Activated naive CD8-positive, alpha-beta T cell treated with anti-CD3 and anti-CD28 coated beads, Interleukin-2, amount 50 U/mL, for 24 hours (primary cell): ENCODE data around the gene CXXC5.

Experiments used
- ATAC-seq: fragments of 150-1000 bp; cut with Tn5 transposase; one replicate; pipeline ENCODE4 v1.10.0; 2021
- DNase-seq: peaks from one replicate; pipeline ENCODE4 v3.0.0; 2021
- H3K27ac Mint-ChIP-seq: one replicate; pipeline ENCODE4 v1.8.0; 2021; ENCODE audit warnings: mild to moderate bottlenecking, mixed read lengths
- H3K27me3 Mint-ChIP-seq: one replicate; pipeline ENCODE4 v1.8.0; 2021; ENCODE audit warnings: mixed read lengths
- H3K36me3 Mint-ChIP-seq: one replicate; pipeline ENCODE4 v1.8.0; 2021; ENCODE audit warnings: low read depth, mixed read lengths
- H3K4me1 Mint-ChIP-seq: one replicate; pipeline ENCODE4 v1.8.0; 2021; ENCODE audit warnings: mixed read lengths
- H3K4me3 Mint-ChIP-seq: one replicate; pipeline ENCODE4 v1.8.0; 2021; ENCODE audit warnings: mild to moderate bottlenecking, moderate library complexity, mixed read lengths
- H3K9me3 Mint-ChIP-seq: one replicate; pipeline ENCODE4 v1.8.0; 2021; ENCODE audit warnings: mixed read lengths

Gene CXXC5

DNA sequence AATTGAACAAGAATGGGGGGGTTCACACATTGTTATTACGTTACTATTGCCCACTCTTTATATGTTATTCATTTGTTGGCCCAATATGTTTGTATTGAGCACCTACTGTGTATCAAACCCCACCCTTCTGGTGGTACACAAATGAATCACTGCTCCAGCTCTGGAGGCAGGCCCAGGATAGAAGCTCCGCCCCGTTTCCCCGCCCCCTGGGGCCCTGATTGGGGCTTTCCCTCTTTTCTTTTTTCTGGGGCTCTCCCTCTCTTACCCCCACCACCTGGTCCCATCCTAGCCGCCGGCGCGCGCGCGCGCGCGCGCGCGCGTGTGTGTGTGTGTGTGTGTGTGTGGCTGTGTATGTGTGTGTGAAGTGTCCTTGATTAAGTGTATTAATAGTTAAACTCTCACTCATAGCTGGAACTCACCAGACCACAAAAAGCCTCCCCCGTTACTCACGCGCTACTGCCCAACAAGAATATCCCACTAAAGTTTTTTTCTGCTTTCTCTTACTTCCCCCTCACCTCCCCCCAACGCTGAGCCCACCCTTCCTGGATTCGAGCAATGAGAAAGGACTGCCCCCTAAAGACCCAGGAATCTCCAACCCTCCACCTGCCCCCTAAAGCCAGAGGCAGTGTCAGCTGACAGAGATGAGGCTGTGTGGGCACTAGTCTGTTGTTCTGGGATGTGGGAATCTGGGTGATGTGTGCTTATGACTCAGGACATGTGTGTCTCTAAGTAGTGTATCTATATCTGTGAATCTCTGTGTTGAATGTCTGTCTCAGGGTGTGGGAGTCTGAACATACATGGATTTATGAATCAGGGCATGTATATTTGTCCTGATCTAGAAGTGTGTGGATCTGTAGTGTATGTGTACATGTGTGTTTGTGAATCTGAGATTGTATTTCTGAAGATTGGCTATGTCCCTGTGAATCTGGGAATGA lies 4.0 kb downstream of the CXXC5 start:
- DNase-seq: peak; percentile 83
- Mint-ChIP-seq H3K36me3 (no peaks in the 10 kb centered on the region), H3K27ac (peak overlapping the region; percentile 58), H3K27me3 (peaks cover 39% of the 10 kb centered on the region), H3K9me3 (no peaks in the 10 kb centered on the region), H3K4me3 (peak overlapping the region; percentile 55), H3K4me1 (peaks cover 61% of the 10 kb centered on the region)
- ATAC-seq: peak; percentile 46

GRCh38 chr5:139652788-139653241 lies 4.7 kb downstream of the CXXC5 start:
- H3K4me3 Mint-ChIP-seq: peak overlapping the region; percentile 12
- H3K36me3 Mint-ChIP-seq: no peaks in the 10 kb centered on the region
- DNase-seq (no peak), ATAC-seq (no peak)
- peak overlapping the region; percentile 58 for H3K27ac Mint-ChIP-seq
- H3K27me3 Mint-ChIP-seq: peaks cover 32% of the 10 kb centered on the region
- no peaks in the 10 kb centered on the region for H3K9me3 Mint-ChIP-seq
- peaks cover 60% of the 10 kb centered on the region for H3K4me1 Mint-ChIP-seq

DNA sequence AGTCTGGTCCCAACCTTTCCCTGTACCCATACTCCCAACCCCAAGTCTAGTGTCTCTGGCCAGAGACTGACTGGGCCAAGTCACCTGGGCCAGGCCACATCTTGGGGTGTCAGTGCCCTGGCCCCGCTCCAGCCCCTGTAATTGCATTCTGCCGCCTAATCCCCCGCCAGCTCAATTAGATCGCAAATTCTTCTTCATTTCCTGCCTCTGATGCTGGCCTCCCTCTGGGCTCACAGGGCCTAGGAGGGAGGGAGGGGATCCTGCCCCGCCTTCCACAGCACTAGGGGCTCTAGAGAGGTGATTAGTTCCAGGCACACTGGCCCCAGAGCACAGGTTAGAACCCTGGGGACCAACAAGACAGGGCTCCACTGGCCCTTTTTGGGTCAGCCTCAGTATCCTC lies 5.5 kb downstream of the CXXC5 start:
- Mint-ChIP-seq H3K9me3 (no peaks in the 10 kb centered on the region), H3K4me1 (peaks cover 65% of the 10 kb centered on the region), H3K27ac (no peak overlapping the region), H3K36me3 (no peaks in the 10 kb centered on the region), H3K4me3 (no peak overlapping the region), H3K27me3 (peaks cover 35% of the 10 kb centered on the region)
- ATAC-seq (no peak), DNase-seq (no peak)

- ATAC-seq (no peak), DNase-seq (no peak)
- H3K4me1 Mint-ChIP-seq: peaks cover 67% of the 10 kb centered on the region
- H3K27me3 Mint-ChIP-seq: peaks cover 32% of the 10 kb centered on the region
- no peak overlapping the region for H3K4me3 Mint-ChIP-seq
- H3K9me3 Mint-ChIP-seq: no peaks in the 10 kb centered on the region
- no peaks in the 10 kb centered on the region for H3K36me3 Mint-ChIP-seq
- no peak overlapping the region for H3K27ac Mint-ChIP-seq
Measured at GRCh38 chr5:139654464-139654863, 6.3 kb downstream of the CXXC5 start.

DNA sequence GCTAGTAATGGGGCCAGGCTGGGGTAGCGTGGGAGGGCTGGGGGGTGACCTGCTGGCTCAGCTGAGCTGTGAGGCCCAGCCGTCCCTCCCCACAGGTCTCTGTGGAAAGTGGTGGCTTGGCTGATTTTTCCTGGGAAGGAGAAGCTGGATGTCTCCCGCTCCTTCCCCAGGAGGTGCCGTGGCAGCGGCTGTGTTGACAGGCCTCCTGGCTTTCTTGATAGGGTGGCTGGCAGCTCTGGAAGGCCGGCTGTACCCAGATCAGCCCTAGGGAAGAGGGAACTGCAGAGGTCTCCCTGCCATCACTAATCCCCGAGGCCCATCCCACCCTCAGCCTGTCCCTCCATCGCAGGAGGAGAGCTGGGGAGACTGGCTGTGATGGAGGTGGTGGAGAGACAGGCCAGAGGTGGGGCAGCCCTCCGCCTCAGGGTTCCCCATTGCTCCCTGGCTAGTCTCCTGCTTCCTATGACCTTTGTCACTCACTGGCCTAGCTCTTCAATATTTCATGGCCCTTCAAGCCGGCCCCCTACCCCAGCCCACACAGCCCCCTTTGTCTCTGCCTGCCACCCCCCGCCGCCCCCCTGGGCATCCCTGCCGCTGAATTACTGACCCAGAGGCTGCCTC lies 6.8 kb downstream of the CXXC5 start:
- no peak for ATAC-seq
- Mint-ChIP-seq H3K4me1 (peaks cover 63% of the 10 kb centered on the region), H3K36me3 (no peaks in the 10 kb centered on the region), H3K27ac (no peak overlapping the region), H3K9me3 (no peaks in the 10 kb centered on the region), H3K27me3 (peaks cover 27% of the 10 kb centered on the region), H3K4me3 (no peak overlapping the region)
- DNase-seq: no peak

GRCh38 chr5:139655727-139656271 lies 7.7 kb downstream of the CXXC5 start:
- Mint-ChIP-seq H3K36me3 (no peaks in the 10 kb centered on the region), H3K4me3 (no peak overlapping the region), H3K9me3 (no peaks in the 10 kb centered on the region), H3K27me3 (peaks cover 22% of the 10 kb centered on the region), H3K4me1 (peaks cover 60% of the 10 kb centered on the region), H3K27ac (no peak overlapping the region)
- DNase-seq (no peak), ATAC-seq (no peak)

- Mint-ChIP-seq H3K4me3 (no peak overlapping the region), H3K9me3 (no peaks in the 10 kb centered on the region), H3K36me3 (no peaks in the 10 kb centered on the region), H3K4me1 (peaks cover 55% of the 10 kb centered on the region), H3K27me3 (peaks cover 12% of the 10 kb centered on the region), H3K27ac (peak overlapping the region; percentile 48)
- DNase-seq: no peak
- ATAC-seq: no peak
Measured at GRCh38 chr5:139657363-139658321, 9.5 kb downstream of the CXXC5 start.

DNA sequence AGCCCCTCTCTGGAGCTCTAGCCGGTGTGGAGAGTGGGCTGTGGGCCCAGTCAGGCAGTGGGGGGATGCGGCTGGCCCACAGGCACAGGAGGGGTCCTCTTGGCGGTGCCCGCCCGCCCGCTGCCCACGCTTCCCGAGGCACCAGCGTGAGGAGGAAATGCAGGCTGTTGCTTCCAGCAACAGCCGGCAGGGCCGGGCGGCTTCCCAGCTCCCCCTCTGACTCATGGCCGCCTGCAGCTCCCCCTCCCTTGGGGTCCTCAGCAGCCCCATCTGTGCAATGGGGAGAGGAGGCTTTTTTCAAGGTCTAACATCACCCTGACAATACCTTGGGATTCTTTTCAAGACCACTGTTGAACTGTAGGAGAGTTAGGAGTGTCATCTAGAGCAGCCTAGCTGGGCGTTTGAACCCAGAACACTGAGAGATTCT lies 10.4 kb downstream of the CXXC5 start:
- Mint-ChIP-seq H3K4me1 (peaks cover 54% of the 10 kb centered on the region), H3K27ac (peak overlapping the region; percentile 46)

GRCh38 chr5:139658928-139659667 lies 10.9 kb downstream of the CXXC5 start:
- H3K27me3 Mint-ChIP-seq: peaks cover 4% of the 10 kb centered on the region
- H3K27ac Mint-ChIP-seq: peak overlapping the region; percentile 71
- H3K4me3 Mint-ChIP-seq: peak overlapping the region; percentile 65

More for the DNA sequence above, 10.4 kb downstream of the CXXC5 start:
- ATAC-seq: no peak
- Mint-ChIP-seq H3K9me3 (no peaks in the 10 kb centered on the region), H3K4me3 (no peak overlapping the region), H3K27me3 (peaks cover 6% of the 10 kb centered on the region), H3K36me3 (no peaks in the 10 kb centered on the region)
- DNase-seq: no peak

DNA sequence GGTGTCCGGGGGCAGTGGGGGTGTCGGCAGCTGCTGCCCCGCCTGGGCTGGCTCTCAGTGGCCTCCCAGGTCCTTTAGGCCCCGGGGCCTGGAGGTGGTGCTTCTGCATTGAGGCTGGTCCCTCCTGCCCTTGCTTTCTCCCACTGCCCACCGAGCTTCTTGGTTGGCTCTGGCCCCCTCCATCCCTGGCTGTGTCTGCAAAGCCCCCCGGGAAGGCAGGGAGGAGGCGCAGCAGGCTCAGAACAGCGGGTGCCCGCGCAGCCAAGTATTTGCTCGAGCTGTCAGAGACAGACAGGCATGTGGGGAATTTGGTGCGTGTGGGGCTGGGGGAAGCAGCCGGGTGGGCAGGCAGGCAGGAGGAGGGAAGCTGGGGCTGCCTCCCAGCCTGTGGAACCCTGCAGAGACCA lies 11.5 kb downstream of the CXXC5 start:
- no peaks in the 10 kb centered on the region for H3K9me3 Mint-ChIP-seq
- H3K27ac Mint-ChIP-seq: no peak overlapping the region
- peaks cover 4% of the 10 kb centered on the region for H3K27me3 Mint-ChIP-seq
- ATAC-seq (no peak), DNase-seq (no peak)
- H3K4me1 Mint-ChIP-seq: peaks cover 52% of the 10 kb centered on the region
- no peaks in the 10 kb centered on the region for H3K36me3 Mint-ChIP-seq
- H3K4me3 Mint-ChIP-seq: peak overlapping the region; percentile 36

More at GRCh38 chr5:139658928-139659667, 10.9 kb downstream of the CXXC5 start:
- ATAC-seq: no peak
- DNase-seq: no peak
- Mint-ChIP-seq H3K4me1 (peaks cover 51% of the 10 kb centered on the region), H3K9me3 (no peaks in the 10 kb centered on the region), H3K36me3 (no peaks in the 10 kb centered on the region)

GRCh38 chr5:139660105-139660922 lies 12.2 kb downstream of the CXXC5 start:
- DNase-seq: no peak
- peaks cover 4% of the 10 kb centered on the region for H3K27me3 Mint-ChIP-seq
- H3K4me3 Mint-ChIP-seq: peak overlapping the region; percentile 36
- no peak overlapping the region for H3K27ac Mint-ChIP-seq
- H3K36me3 Mint-ChIP-seq: no peaks in the 10 kb centered on the region
- no peak for ATAC-seq
- no peaks in the 10 kb centered on the region for H3K9me3 Mint-ChIP-seq
- H3K4me1 Mint-ChIP-seq: peaks cover 53% of the 10 kb centered on the region

DNA sequence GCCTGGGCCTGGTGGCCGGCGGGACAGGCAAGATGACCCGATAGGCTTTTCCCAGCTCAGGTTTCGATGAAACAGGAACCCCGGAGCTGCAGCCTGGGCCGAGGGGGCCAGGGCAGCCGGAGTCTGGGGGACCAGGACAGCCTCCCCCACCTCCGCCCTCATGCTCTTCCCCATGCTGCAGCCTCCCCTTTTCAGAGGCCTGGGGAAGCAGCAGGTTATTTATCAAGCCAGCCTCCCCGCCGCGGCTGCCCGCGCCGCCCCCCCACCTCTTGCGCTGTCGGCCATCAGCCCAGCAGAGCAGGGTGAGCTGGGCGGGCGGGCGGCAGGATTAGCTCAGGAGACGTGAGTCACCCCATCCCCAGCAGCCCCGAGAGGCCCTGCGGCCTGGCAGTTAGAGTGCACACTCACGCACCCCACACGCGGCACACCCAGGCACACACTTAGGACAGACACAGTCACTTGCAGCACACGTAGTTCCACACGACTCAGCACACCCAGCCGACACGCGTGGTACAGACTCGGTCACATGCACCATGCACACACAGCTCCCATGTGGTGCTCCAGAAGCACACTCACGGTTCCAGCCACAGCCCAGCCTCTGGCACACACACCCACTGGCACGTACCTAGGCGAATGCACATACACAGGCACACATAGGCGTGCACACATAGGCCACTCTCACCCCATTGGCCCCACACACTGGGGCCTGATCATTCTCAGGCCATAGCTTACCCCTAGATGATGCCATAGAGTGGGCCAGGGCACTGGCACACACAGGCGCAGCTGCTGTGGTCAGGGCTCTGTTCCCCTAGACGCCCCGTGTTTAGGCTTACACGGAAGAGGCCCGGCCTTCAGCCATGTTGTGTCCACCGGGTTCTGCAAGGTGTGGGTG lies 13.0 kb downstream of the CXXC5 start:
- peak overlapping the region; percentile 56 for H3K27ac Mint-ChIP-seq
- no peak overlapping the region for H3K4me3 Mint-ChIP-seq
- ATAC-seq: peak; percentile 39
- H3K36me3 Mint-ChIP-seq: no peaks in the 10 kb centered on the region
- H3K27me3 Mint-ChIP-seq: peaks cover 4% of the 10 kb centered on the region
- DNase-seq: no peak
- H3K4me1 Mint-ChIP-seq: peaks cover 53% of the 10 kb centered on the region
- no peaks in the 10 kb centered on the region for H3K9me3 Mint-ChIP-seq
